HCT116 (cell line): ENCODE data around the gene CCDC88C.

ENCODE experiments used
- CTCF ChIP-seq, 3 experiments: fragments of 200-600 bp in 1 of 3; sonication (generic) in 1 of 3; IDR thresholded peaks in 2 of 3; conservative IDR thresholded peaks in 1 of 3; 2 replicates each; pipeline ENCODE4 v1.5.1; 2012 to 2017; ENCODE audit warnings: low read depth in 2 of 3, low read length in 2 of 3, antibody characterized with exemption in 1 of 3, borderline replicate concordance in 1 of 3, control low read depth in 1 of 3, mild to moderate bottlenecking in 1 of 3, mixed read lengths in 1 of 3, mixed run types in 1 of 3, moderate library complexity in 1 of 3; ENCODE audit not compliant: insufficient read depth in 1 of 3
- ZNF274 ChIP-seq: fragments of 200-500 bp; sonication (Bioruptor generic); IDR thresholded peaks from 2 replicates; pipeline ENCODE4 v1.6.1; 2014; ENCODE audit warnings: mild to moderate bottlenecking, low read depth, low read length, inconsistent platforms

GRCh38 chr14:91267965-91268437, 149.6 kb downstream of the CCDC88C start:
- TF ChIP-seq ZNF274 (no peak), CTCF (IDR thresholded peaks at IDR 0.05 in 2 of 3, conservative IDR thresholded peaks at IDR 0.05 in 1 of 3; ENCODE audit: borderline replicate concordance in 1 of 3, insufficient read depth in 1 of 3, low read depth in 2 of 3, low read length in 2 of 3) (no peak)
